ENCODE measurements around the gene SUN3. TPM values are rescaled to one million over a fixed set of nuclear protein-coding genes. Genes with fewer than 3 reads are reported as not detected.
A peak's percentile ranks its signal among the peaks of the same experiment; 100 is the strongest.
"Not testable (repeated sequence)": the region's sequence is repeated elsewhere in the genome, so short reads cannot be mapped to it uniquely, and the experiment has no call there.

The SUN3 gene
- total and polyA plus RNA-seq, 9 donors: not detected

GRCh38 chr7:47988496-47989386 lies 40.2 kb downstream of the SUN3 start:
- Histone ChIP-seq H3K4me1 (ENCODE audit: insufficient read depth) (no peaks in the 10 kb centered on the region), H3K27me3 (no peaks in the 10 kb centered on the region), H3K36me3 (no peaks in the 10 kb centered on the region), H3K9me3 (no peaks in the 10 kb centered on the region), H3K4me3 (no peak overlapping the region), H3K27ac (no peak overlapping the region)
- no peak for TF ChIP-seq EP300 (IDR thresholded peaks at IDR 0.05)
- no peak for TF ChIP-seq POLR2A (IDR thresholded peaks at IDR 0.05)
- TF ChIP-seq, protein P1, sequence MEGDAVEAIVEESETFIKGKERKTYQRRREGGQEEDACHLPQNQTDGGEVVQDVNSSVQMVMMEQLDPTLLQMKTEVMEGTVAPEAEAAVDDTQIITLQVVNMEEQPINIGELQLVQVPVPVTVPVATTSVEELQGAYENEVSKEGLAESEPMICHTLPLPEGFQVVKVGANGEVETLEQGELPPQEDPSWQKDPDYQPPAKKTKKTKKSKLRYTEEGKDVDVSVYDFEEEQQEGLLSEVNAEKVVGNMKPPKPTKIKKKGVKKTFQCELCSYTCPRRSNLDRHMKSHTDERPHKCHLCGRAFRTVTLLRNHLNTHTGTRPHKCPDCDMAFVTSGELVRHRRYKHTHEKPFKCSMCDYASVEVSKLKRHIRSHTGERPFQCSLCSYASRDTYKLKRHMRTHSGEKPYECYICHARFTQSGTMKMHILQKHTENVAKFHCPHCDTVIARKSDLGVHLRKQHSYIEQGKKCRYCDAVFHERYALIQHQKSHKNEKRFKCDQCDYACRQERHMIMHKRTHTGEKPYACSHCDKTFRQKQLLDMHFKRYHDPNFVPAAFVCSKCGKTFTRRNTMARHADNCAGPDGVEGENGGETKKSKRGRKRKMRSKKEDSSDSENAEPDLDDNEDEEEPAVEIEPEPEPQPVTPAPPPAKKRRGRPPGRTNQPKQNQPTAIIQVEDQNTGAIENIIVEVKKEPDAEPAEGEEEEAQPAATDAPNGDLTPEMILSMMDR (IDR thresholded peaks at IDR 0.05): no peak
- 80 to 85% (median 82%) methylated on average over 8 of the region's 8 CpGs for WGBS, 3 donors
- intact Hi-C loops (cut with DNase I): no loop called here
- no peak for DNase-seq

GRCh38 chr7:47982610-47983009 lies 46.3 kb downstream of the SUN3 start:
- no peak overlapping the region for H3K27ac ChIP-seq
- no peaks in the 10 kb centered on the region for H3K27me3 ChIP-seq
- peaks cover 2% of the 10 kb centered on the region for H3K4me1 ChIP-seq (ENCODE audit: insufficient read depth)
- DNase-seq: no peak
- no peaks in the 10 kb centered on the region for H3K9me3 ChIP-seq
- H3K36me3 ChIP-seq: no peaks in the 10 kb centered on the region
- TF ChIP-seq EP300 (IDR thresholded peaks at IDR 0.05) (no peak), POLR2A (IDR thresholded peaks at IDR 0.05) (no peak)
- TF ChIP-seq, protein P1 (IDR thresholded peaks at IDR 0.05): no peak
- intact Hi-C loops (cut with DNase I): no loop called here
- 22 to 33% (median 32%) methylated on average over 2 of the region's 2 CpGs for WGBS, 3 donors
- H3K4me3 ChIP-seq: no peak overlapping the region

GRCh38 chr7:47980648-47981047 lies 48.3 kb downstream of the SUN3 start:
- H3K27ac ChIP-seq; H3K4me3 ChIP-seq; H3K9me3 ChIP-seq; DNase-seq; H3K27me3 ChIP-seq; intact Hi-C loops (cut with DNase I); H3K4me1 ChIP-seq (ENCODE audit: insufficient read depth); H3K36me3 ChIP-seq: not testable (repeated sequence)
- 90 to 94% (median 93%) methylated on average over 4 to 5 of the region's 5 CpGs for WGBS, 3 donors

DNA sequence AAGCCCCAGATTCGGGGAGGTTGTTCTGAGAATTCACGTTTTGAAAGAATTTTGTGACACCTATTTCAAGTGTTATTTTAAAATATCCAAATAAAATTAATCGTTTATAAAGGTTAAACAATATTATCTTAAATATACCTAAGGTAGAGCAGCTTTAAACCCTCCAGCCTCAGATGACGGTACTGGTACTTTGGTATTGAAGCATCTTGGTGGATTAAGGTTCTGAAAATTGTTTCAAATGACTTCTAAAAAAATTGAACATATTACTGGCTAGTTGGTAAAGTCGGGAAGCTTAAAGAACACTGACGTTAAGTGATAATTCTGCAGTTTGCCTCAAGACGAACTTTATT lies 49.1 kb downstream of the SUN3 start:
- intact Hi-C loops (cut with DNase I): no loop called here
- 5 to 9% (median 8%) methylated on average over 7 of the region's 7 CpGs for WGBS, 3 donors

GRCh38 chr7:47979145-47979831 lies 49.6 kb downstream of the SUN3 start, which contains the start of gene HUS1:
TSS of gene HUS1 (minus strand) at chr7:47979615. CDS start at chr7:47979519, 96 bp downstream.
- intact Hi-C loops (cut with DNase I): no loop called here
- H3K9me3 ChIP-seq: no peaks in the 10 kb centered on the region
- 1% methylated on average over 62 of the region's 62 CpGs for WGBS, 3 donors
- H3K4me3 ChIP-seq: peak within 1 kb of the TSS; percentile 73
- H3K27ac ChIP-seq: peak within 1 kb of the TSS; percentile 18 to 75
- DNase-seq: peak; percentile 82 to 93 (median 89)
- peaks cover 4% of the 10 kb centered on the region for H3K4me1 ChIP-seq (ENCODE audit: insufficient read depth)
- H3K27me3 ChIP-seq: no peaks in the 10 kb centered on the region
- H3K36me3 ChIP-seq: no peaks in the 10 kb centered on the region
- TF ChIP-seq, protein P1 (IDR thresholded peaks at IDR 0.05): no peak
- TF ChIP-seq POLR2A (IDR thresholded peaks at IDR 0.05): peak; percentile 58

More for the DNA sequence above, 49.1 kb downstream of the SUN3 start:
- no peak for TF ChIP-seq POLR2A (IDR thresholded peaks at IDR 0.05)
- Histone ChIP-seq H3K27ac (peak overlapping the region; percentile 18 to 75), H3K9me3 (no peaks in the 10 kb centered on the region), H3K4me3 (peak overlapping the region; percentile 73), H3K4me1 (ENCODE audit: insufficient read depth) (peaks cover 4% of the 10 kb centered on the region), H3K27me3 (no peaks in the 10 kb centered on the region), H3K36me3 (no peaks in the 10 kb centered on the region)
- DNase-seq: no peak
